IMR-90 (cell line): Measurements from ENCODE around the gene STAG1. TPM values are rescaled to one million over a fixed set of nuclear protein-coding genes. Genes with fewer than 3 reads are reported as not detected.

Source experiments
- FOS ChIP-seq: fragments of 150-350 bp; IDR thresholded peaks from 2 replicates; pipeline ENCODE4 v1.6.1; 2016; ENCODE audit warnings: low read depth, low read length
- USF2 ChIP-seq: fragments of 150-350 bp; IDR thresholded peaks from 2 replicates; pipeline ENCODE4 v1.6.1; 2017; ENCODE audit warnings: mild to moderate bottlenecking, antibody characterized with exemption, low read length, low read depth
- polyA plus RNA-seq, 3 experiments: library from polyadenylated mRNA; depleted of rRNA; stranded (reverse); fragments of >200 nt; gene quantifications; 2 replicates each; pipeline ENCODE4 v1.2.3, GENCODE V29; 2012; ENCODE audit warnings: low replicate concordance in 1 of 3
- total RNA-seq: library from RNA; depleted of rRNA; stranded (reverse); fragments of >200 nt; gene quantifications from 2 replicates; pipeline ENCODE4 v1.2.3, GENCODE V29; 2012

Gene STAG1
- total and polyA plus RNA-seq, 2 of the 4 experiments (the other 2 are of a cell fraction): 9.6 to 32.3 TPM

- TF ChIP-seq USF2 (no peak), FOS (no peak)
These were observed 1.3 kb upstream of the STAG1 start (continued) for GRCh38 chr3:136753326-136753939.
